SK-N-SH (cell line): ENCODE measurements around the gene EXOC2. TPM values are rescaled to one million over a fixed set of nuclear protein-coding genes. Genes with fewer than 3 reads are reported as not detected.

Experiments used
- CTCF ChIA-PET: fragments of 300-600, 350-600 bp; formaldehyde crosslinking; extraction: SDS; loops from one replicate; lab custom pipeline; 2021; lab: Yijun Ruan, JAX
- POLR2A ChIA-PET: fragments of 350-600 bp; sonication (Branson Sonifier 250); formaldehyde crosslinking; extraction: SDS; loops from one replicate; lab custom pipeline; 2020; ENCODE audit warnings: antibody characterized with exemption, inconsistent platforms; lab: Yijun Ruan, JAX
- DNase-seq: peaks from one replicate; pipeline ENCODE4 v3.0.0; 2012
- H2AFZ ChIP-seq: fragments of 200-600 bp; sonication (generic); 2 replicates; pipeline ENCODE4 v1.8.1; 2016; ENCODE audit warnings: antibody characterized with exemption, mild to moderate bottlenecking, low read depth
- H3F3A ChIP-seq: fragments of 200-600 bp; sonication (generic); replicated peaks from 2 replicates; pipeline ENCODE3; 2016; ENCODE audit warnings: antibody characterized with exemption, mild to moderate bottlenecking; ENCODE audit not compliant: insufficient read depth
- H3K27ac ChIP-seq, 2 experiments: fragments of 200-500 bp in 1 of 2; fragments of 200-600 bp in 1 of 2; sonication (Bioruptor generic) in 1 of 2; sonication (generic), shearing (Covaris generic) in 1 of 2; 2 replicates each; pipeline versions ENCODE4 v1.5.1 to v1.6.1; 2014 to 2016; ENCODE audit warnings: low read depth in 2 of 2, inconsistent platforms in 1 of 2, low read length in 1 of 2, mild to moderate bottlenecking in 1 of 2, mixed read lengths in 1 of 2
- H3K27me3 ChIP-seq: fragments of 200-600 bp; sonication (generic), shearing (Covaris generic); 2 replicates; pipeline ENCODE4 v1.6.1; 2016; ENCODE audit warnings: mixed run types; ENCODE audit not compliant: insufficient read depth
- H3K36me3 ChIP-seq, 2 experiments: fragments of 200-500 bp in 1 of 2; fragments of 200-600 bp in 1 of 2; sonication (Bioruptor generic) in 1 of 2; sonication (generic) in 1 of 2; replicated peaks in 1 of 2; 2 replicates each; pipeline versions ENCODE3 to v1.5.1; 2014 to 2016; ENCODE audit warnings: low read length in 1 of 2, mild to moderate bottlenecking in 1 of 2; ENCODE audit not compliant: insufficient read depth in 2 of 2, control insufficient read depth in 1 of 2
- H3K4me1 ChIP-seq, 2 experiments: fragments of 200-500 bp in 1 of 2; fragments of 200-600 bp in 1 of 2; sonication (Bioruptor generic) in 1 of 2; sonication (generic), shearing (Covaris generic) in 1 of 2; 2 replicates each; pipeline versions ENCODE4 v1.5.1 to v1.6.1; 2014 to 2016; ENCODE audit warnings: low read depth in 1 of 2, low read length in 1 of 2, mixed run types in 1 of 2; ENCODE audit not compliant: insufficient read depth in 2 of 2, control insufficient read depth in 1 of 2
- H3K4me2 ChIP-seq: fragments of 200-600 bp; sonication (generic), shearing (Covaris generic); 2 replicates; pipeline ENCODE4 v1.6.1; 2017; ENCODE audit warnings: mixed run types
- H3K4me3 ChIP-seq, 2 experiments: fragments of 200-500 bp in 1 of 2; fragments of 200-600 bp in 1 of 2; sonication (Bioruptor generic) in 1 of 2; sonication (generic), shearing (Covaris generic) in 1 of 2; 2 replicates each; pipeline versions ENCODE4 v1.5.1 to v1.8.1; 2014 to 2016; ENCODE audit warnings: low read depth in 2 of 2, inconsistent platforms in 1 of 2, low read length in 1 of 2, mild to moderate bottlenecking in 1 of 2, mixed read lengths in 1 of 2, moderate library complexity in 1 of 2
- H3K79me2 ChIP-seq: fragments of 200-600 bp; sonication (generic); 2 replicates; pipeline ENCODE4 v1.8.1; 2017; ENCODE audit warnings: mild to moderate bottlenecking; ENCODE audit not compliant: insufficient read depth
- H3K9ac ChIP-seq: fragments of 200-600 bp; sonication (generic); 2 replicates; pipeline ENCODE4 v1.6.1; 2017; ENCODE audit warnings: mixed run types
- H3K9me2 ChIP-seq: fragments of 200-600 bp; sonication (generic); 2 replicates; pipeline ENCODE4 v1.6.1; 2017; ENCODE audit warnings: mixed run types
- H3K9me3 ChIP-seq: fragments of 200-600 bp; sonication (generic); 2 replicates; pipeline ENCODE4 v1.6.1; 2017; ENCODE audit warnings: mixed run types, mild to moderate bottlenecking, moderate library complexity
- H4K20me1 ChIP-seq: fragments of 200-600 bp; sonication (generic); 2 replicates; pipeline ENCODE4 v1.6.1; 2017; ENCODE audit warnings: mild to moderate bottlenecking, mixed run types; ENCODE audit not compliant: insufficient read depth
- CHD2 ChIP-seq: fragments of 150-350 bp; IDR thresholded peaks from 2 replicates; pipeline ENCODE4 v1.6.1; 2018; ENCODE audit warnings: low read length; ENCODE audit not compliant: partially characterized antibody
- GATA2 ChIP-seq: sonication (generic); formaldehyde crosslinking; IDR thresholded peaks from 2 replicates; pipeline ENCODE4 v1.5.0; 2020; ENCODE audit warnings: mild to moderate bottlenecking, missing genetic modification reagents
- JUND ChIP-seq: IDR thresholded peaks from 2 replicates; pipeline ENCODE4 v1.4.0; 2012
- NFIC ChIP-seq: IDR thresholded peaks from 2 replicates; pipeline ENCODE4 v1.4.0; 2012; ENCODE audit warnings: borderline replicate concordance
- NRF1 ChIP-seq: IDR thresholded peaks from 2 replicates; pipeline ENCODE4 v1.6.1; 2012; ENCODE audit warnings: low read depth, mild to moderate bottlenecking, low read length
- RCOR1 ChIP-seq: fragments of 150-350 bp; IDR thresholded peaks from 2 replicates; pipeline ENCODE4 v1.6.1; 2017; ENCODE audit warnings: antibody characterized with exemption, low read length
- TCF12 ChIP-seq: IDR thresholded peaks from 2 replicates; pipeline ENCODE4 v1.4.0; 2012
- TEAD4 ChIP-seq: IDR thresholded peaks from 2 replicates; pipeline ENCODE4 v1.4.0; 2012; ENCODE audit warnings: mild to moderate bottlenecking, borderline replicate concordance; ENCODE audit not compliant: insufficient read depth
- WGBS: methylation state at CpG from one replicate; pipeline ENCODE4 v1.1.6; 2017; ENCODE audit warnings: low lambda C conversion rate; 5-methylcytosine and 5-hydroxymethylcytosine counted together
- polyA plus RNA-seq, 3 experiments: library from polyadenylated mRNA; depleted of rRNA; stranded (reverse); fragments of >200 nt; gene quantifications; 2 replicates each; pipeline ENCODE4 v1.2.3, GENCODE V29; 2012
- TF ChIP-seq, protein P1 (sequence below): fragments of 150-350 bp; IDR thresholded peaks from 2 replicates; pipeline ENCODE4 v1.6.1; 2016; ENCODE audit warnings: mild to moderate bottlenecking, low read depth, low read length
- TF ChIP-seq, protein P2 (sequence below): IDR thresholded peaks from 2 replicates; pipeline ENCODE4 v1.6.1; 2012; ENCODE audit warnings: mild to moderate bottlenecking, low read depth, low read length, moderate library complexity
- TF ChIP-seq, protein P3 (sequence below): IDR thresholded peaks from 2 replicates; pipeline ENCODE4 v1.4.0; 2012; ENCODE audit warnings: low read depth, borderline replicate concordance
- TF ChIP-seq, protein P4 (sequence below): IDR thresholded peaks from 2 replicates; pipeline ENCODE4; 2012
- TF ChIP-seq, protein P5 (sequence below): IDR thresholded peaks from 2 replicates; pipeline ENCODE4 v1.4.0; 2012; ENCODE audit warnings: low read depth
- TF ChIP-seq, protein P6 (sequence below): IDR thresholded peaks from 2 replicates; pipeline ENCODE4 v1.4.0; 2012; ENCODE audit warnings: low read depth, borderline replicate concordance

EXOC2 gene
- polyA plus RNA-seq, 1 of the 3 experiments (the other 2 are of a cell fraction): 10.6 TPM

DNA sequence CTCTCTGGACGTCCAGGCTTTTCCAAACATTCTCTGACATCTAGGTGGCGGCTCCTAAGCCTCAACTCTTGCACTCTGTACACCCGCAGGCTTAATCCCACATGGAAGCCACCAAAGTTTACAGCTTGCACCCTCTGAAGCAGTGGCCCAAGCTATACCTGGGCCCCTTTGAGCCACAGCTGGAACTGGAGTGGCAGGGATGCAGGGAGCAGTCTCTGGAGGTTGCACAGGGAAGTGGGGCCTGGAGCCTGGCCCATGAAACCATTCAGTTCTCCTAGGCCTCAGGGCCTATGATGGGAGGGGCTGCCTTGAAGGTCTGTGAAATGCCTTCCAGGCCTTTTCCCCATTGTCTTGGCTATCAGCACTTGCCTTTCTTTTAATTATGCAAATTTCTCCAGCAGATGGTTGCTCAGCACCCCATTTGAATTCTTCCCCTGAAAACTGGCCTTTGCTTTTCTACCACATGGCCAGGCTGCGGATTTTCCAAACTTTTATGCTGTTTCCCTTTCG is 236.5 kb downstream of the EXOC2 start:
- no peak overlapping the region for H3K4me2 ChIP-seq
- H3K4me3 ChIP-seq: no peak overlapping the region
- ChIA-PET CTCF (no interaction called here), POLR2A (no interaction called here)
- no peaks in the 10 kb centered on the region for H3F3A ChIP-seq
- 28% methylated on average over 5 of the region's 5 CpGs for WGBS
- TF ChIP-seq, protein P1, sequence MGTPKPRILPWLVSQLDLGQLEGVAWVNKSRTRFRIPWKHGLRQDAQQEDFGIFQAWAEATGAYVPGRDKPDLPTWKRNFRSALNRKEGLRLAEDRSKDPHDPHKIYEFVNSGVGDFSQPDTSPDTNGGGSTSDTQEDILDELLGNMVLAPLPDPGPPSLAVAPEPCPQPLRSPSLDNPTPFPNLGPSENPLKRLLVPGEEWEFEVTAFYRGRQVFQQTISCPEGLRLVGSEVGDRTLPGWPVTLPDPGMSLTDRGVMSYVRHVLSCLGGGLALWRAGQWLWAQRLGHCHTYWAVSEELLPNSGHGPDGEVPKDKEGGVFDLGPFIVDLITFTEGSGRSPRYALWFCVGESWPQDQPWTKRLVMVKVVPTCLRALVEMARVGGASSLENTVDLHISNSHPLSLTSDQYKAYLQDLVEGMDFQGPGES: no peak
- no peak overlapping the region for H2AFZ ChIP-seq
- no peaks in the 10 kb centered on the region; the same call in 1 of the 2 replicates for H3K9me2 ChIP-seq
- peaks cover 4% of the 10 kb centered on the region; the same call in 1 of the 2 replicates for H3K9me3 ChIP-seq
- H3K4me1 ChIP-seq: no peaks in the 10 kb centered on the region; a peak in 1 of 4 replicates
- H3K27me3 ChIP-seq: peaks cover 36% of the 10 kb centered on the region; the same call in 1 of the 2 replicates
- no peak for DNase-seq
- H3K27ac ChIP-seq: no peak overlapping the region
- no peaks in the 10 kb centered on the region for H3K36me3 ChIP-seq
- H4K20me1 ChIP-seq: no peaks in the 10 kb centered on the region
- H3K9ac ChIP-seq: no peak overlapping the region
- no peaks in the 10 kb centered on the region for H3K79me2 ChIP-seq

DNA sequence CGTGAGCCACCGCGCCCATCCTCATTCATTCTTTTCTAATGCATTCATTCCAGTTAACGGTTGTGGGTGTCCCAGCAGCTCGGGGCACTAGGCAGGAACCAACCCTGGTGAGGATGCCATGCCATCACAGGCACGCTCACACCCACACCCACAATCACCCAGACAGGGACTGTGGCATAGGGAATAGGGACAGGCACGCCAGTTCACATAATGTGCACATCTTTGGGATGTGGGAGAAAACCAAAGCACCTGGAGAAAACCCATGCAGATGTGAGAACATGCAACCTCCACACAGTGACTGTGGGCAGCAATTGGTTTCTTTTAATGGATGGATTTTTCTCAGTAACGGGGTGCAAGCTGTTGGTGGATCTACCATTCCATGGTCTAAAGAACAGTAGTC is 237.1 kb downstream of the EXOC2 start:
- Histone ChIP-seq H4K20me1 (no peaks in the 10 kb centered on the region), H3K4me1 (no peaks in the 10 kb centered on the region; a peak in 1 of 4 replicates), H3K79me2 (no peaks in the 10 kb centered on the region), H3F3A (no peaks in the 10 kb centered on the region), H3K36me3 (no peaks in the 10 kb centered on the region), H3K9me2 (no peaks in the 10 kb centered on the region; the same call in 1 of the 2 replicates), H3K4me3 (no peak overlapping the region), H3K27me3 (peaks cover 40% of the 10 kb centered on the region; the same call in 1 of the 2 replicates), H3K9me3 (peaks cover 4% of the 10 kb centered on the region; the same call in 1 of the 2 replicates), H2AFZ (no peak overlapping the region), H3K9ac (no peak overlapping the region), H3K4me2 (no peak overlapping the region), H3K27ac (no peak overlapping the region)
- no peak for TF ChIP-seq CHD2
- TF ChIP-seq TCF12: no peak
- no peak for TF ChIP-seq JUND
- TF ChIP-seq, protein P2, sequence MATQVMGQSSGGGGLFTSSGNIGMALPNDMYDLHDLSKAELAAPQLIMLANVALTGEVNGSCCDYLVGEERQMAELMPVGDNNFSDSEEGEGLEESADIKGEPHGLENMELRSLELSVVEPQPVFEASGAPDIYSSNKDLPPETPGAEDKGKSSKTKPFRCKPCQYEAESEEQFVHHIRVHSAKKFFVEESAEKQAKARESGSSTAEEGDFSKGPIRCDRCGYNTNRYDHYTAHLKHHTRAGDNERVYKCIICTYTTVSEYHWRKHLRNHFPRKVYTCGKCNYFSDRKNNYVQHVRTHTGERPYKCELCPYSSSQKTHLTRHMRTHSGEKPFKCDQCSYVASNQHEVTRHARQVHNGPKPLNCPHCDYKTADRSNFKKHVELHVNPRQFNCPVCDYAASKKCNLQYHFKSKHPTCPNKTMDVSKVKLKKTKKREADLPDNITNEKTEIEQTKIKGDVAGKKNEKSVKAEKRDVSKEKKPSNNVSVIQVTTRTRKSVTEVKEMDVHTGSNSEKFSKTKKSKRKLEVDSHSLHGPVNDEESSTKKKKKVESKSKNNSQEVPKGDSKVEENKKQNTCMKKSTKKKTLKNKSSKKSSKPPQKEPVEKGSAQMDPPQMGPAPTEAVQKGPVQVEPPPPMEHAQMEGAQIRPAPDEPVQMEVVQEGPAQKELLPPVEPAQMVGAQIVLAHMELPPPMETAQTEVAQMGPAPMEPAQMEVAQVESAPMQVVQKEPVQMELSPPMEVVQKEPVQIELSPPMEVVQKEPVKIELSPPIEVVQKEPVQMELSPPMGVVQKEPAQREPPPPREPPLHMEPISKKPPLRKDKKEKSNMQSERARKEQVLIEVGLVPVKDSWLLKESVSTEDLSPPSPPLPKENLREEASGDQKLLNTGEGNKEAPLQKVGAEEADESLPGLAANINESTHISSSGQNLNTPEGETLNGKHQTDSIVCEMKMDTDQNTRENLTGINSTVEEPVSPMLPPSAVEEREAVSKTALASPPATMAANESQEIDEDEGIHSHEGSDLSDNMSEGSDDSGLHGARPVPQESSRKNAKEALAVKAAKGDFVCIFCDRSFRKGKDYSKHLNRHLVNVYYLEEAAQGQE: no peak
- TF ChIP-seq, protein P1: no peak
- TF ChIP-seq RCOR1: no peak
- TF ChIP-seq NFIC: no peak
- TF ChIP-seq NRF1: no peak
- TF ChIP-seq TEAD4: no peak
- TF ChIP-seq, protein P3, sequence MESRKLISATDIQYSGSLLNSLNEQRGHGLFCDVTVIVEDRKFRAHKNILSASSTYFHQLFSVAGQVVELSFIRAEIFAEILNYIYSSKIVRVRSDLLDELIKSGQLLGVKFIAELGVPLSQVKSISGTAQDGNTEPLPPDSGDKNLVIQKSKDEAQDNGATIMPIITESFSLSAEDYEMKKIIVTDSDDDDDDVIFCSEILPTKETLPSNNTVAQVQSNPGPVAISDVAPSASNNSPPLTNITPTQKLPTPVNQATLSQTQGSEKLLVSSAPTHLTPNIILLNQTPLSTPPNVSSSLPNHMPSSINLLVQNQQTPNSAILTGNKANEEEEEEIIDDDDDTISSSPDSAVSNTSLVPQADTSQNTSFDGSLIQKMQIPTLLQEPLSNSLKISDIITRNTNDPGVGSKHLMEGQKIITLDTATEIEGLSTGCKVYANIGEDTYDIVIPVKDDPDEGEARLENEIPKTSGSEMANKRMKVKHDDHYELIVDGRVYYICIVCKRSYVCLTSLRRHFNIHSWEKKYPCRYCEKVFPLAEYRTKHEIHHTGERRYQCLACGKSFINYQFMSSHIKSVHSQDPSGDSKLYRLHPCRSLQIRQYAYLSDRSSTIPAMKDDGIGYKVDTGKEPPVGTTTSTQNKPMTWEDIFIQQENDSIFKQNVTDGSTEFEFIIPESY: no peak
- TF ChIP-seq, protein P4, sequence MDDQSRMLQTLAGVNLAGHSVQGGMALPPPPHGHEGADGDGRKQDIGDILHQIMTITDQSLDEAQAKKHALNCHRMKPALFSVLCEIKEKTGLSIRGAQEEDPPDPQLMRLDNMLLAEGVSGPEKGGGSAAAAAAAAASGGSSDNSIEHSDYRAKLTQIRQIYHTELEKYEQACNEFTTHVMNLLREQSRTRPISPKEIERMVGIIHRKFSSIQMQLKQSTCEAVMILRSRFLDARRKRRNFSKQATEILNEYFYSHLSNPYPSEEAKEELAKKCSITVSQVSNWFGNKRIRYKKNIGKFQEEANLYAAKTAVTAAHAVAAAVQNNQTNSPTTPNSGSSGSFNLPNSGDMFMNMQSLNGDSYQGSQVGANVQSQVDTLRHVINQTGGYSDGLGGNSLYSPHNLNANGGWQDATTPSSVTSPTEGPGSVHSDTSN: no peak
- TF ChIP-seq, protein P5, sequence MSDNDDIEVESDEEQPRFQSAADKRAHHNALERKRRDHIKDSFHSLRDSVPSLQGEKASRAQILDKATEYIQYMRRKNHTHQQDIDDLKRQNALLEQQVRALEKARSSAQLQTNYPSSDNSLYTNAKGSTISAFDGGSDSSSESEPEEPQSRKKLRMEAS: no peak
- TF ChIP-seq, protein P6, sequence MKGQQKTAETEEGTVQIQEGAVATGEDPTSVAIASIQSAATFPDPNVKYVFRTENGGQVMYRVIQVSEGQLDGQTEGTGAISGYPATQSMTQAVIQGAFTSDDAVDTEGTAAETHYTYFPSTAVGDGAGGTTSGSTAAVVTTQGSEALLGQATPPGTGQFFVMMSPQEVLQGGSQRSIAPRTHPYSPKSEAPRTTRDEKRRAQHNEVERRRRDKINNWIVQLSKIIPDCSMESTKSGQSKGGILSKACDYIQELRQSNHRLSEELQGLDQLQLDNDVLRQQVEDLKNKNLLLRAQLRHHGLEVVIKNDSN: no peak
- TF ChIP-seq GATA2 (CRISPR knock-in tag): no peak
- ChIA-PET CTCF (no interaction called here), POLR2A (no interaction called here)
- 33% methylated on average over 8 of the region's 8 CpGs for WGBS
- DNase-seq: no peak
